ENCODE results near the gene RHNO1.

The RHNO1 gene, protein sequence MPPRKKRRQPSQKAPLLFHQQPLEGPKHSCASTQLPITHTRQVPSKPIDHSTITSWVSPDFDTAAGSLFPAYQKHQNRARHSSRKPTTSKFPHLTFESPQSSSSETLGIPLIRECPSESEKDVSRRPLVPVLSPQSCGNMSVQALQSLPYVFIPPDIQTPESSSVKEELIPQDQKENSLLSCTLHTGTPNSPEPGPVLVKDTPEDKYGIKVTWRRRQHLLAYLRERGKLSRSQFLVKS

DNA sequence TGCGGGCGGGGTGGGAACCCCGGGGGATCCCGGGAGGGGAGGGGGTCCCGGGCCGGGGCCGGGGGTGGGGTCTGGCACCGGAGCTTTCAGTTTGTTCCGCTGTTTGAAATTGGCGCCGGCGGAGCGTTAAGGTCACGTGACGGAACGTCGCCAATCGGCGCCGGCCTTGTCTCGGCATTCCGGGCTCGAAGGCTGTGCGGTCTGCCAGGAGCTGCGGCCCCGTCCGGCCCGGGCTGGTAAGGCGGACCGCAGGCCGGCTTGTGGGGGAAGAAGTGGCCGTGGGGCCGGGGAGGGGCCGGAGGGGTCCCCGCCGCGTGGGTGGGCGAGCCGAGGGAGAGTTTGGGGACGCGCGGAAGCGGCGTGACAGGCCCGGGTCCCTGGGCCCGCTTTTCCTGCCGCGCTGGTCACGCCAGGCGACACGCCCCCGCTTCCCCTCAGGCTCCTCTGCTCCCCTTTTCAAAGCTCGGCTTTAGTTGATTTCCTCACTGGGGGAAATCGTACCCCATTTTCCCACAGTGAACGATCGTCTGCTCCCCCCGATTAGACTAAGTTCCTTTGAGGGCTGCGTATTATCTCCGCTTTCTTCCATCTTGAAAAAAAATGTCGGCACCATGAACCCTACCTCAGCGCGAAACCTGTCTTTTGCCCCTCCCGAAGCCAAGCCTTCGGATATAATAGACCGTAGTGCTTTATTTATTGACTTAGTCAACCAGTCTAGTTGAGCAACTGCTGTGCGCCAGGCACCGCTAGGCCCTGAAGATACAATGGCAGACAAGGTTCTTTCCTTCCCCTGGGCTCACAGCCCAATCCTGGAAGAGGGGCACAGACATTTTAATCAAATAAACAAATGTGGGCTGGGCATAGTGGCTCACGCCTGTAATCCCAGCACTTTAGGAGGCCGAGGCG is at the start of gene RHNO1, which contains the start of gene FOXM1:
Gene RHNO1 (plus strand): TSS at position 177 of the 906 bp plus-strand sequence. CDS start 8,144 bp downstream, outside the sequence.
Gene FOXM1 (minus strand): TSS at position 128 of the 906 bp plus-strand sequence. CDS start 2,696 bp downstream, outside the sequence.
- H3K27ac ChIP-seq (ENCODE audit: low read depth, low read length) = peak within 1 kb of the TSS; percentile 75
- peaks cover 3% of the 10 kb centered on the region; the same call in 1 of the 2 replicates for H3F3A ChIP-seq (ENCODE audit: control insufficient read depth, insufficient read depth)
- H3K4me2 ChIP-seq (ENCODE audit: low read length) = peak within 1 kb of the TSS; percentile 75
- TF ChIP-seq EZH2phosphoT487 (IDR thresholded peaks at IDR 0.05; ENCODE audit: borderline replicate concordance, low read length) = no peak
- TF ChIP-seq, protein P1, sequence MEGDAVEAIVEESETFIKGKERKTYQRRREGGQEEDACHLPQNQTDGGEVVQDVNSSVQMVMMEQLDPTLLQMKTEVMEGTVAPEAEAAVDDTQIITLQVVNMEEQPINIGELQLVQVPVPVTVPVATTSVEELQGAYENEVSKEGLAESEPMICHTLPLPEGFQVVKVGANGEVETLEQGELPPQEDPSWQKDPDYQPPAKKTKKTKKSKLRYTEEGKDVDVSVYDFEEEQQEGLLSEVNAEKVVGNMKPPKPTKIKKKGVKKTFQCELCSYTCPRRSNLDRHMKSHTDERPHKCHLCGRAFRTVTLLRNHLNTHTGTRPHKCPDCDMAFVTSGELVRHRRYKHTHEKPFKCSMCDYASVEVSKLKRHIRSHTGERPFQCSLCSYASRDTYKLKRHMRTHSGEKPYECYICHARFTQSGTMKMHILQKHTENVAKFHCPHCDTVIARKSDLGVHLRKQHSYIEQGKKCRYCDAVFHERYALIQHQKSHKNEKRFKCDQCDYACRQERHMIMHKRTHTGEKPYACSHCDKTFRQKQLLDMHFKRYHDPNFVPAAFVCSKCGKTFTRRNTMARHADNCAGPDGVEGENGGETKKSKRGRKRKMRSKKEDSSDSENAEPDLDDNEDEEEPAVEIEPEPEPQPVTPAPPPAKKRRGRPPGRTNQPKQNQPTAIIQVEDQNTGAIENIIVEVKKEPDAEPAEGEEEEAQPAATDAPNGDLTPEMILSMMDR (IDR thresholded peaks at IDR 0.05; ENCODE audit: low read depth, low read length, poor library complexity, severe bottlenecking) = no peak
- peaks cover 99% of the 10 kb centered on the region for H3K79me2 ChIP-seq (ENCODE audit: control insufficient read depth, low read length)
- no peaks in the 10 kb centered on the region for H3K9me2 ChIP-seq (replicated peaks; ENCODE audit: control insufficient read depth, low read length)
- no peaks in the 10 kb centered on the region for H3K27me3 ChIP-seq (ENCODE audit: control insufficient read depth, low read length)
- H3K9me3 ChIP-seq (ENCODE audit: control insufficient read depth, insufficient read depth, low read length) = no peaks in the 10 kb centered on the region
- H3K36me3 ChIP-seq (ENCODE audit: control insufficient read depth, low read length) = peaks cover 48% of the 10 kb centered on the region
- peak within 1 kb of the TSS; percentile 90 for H3K4me3 ChIP-seq (ENCODE audit: low read length)
- 0 out of 2 replicates have a peak, but pooled peaks cover 4% of the 10 kb centered on the region for H4K20me1 ChIP-seq (ENCODE audit: control insufficient read depth, insufficient read depth, low read depth, low read length)
- peaks cover 23% of the 10 kb centered on the region for H3K4me1 ChIP-seq (ENCODE audit: control insufficient read depth, low read length)

DNA sequence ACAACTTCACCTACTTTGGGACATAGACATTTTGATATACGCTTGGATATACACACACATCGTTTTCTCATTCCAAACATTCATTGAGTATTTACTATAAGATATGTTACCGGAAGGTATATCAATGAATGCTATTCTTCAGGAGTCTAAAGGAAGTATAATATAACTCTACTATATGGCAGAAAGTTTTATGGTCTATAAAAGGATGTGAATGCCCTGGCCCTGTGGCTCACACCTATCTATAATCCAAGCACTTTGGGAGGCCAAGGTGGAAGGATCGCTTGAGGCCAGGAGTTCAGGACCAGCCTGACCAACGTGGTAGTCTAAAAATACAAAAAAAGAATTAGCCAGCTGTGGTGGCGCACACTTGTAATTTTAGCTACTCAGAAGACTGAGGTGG is 47.7 kb upstream of the RHNO1 start:
- Histone ChIP-seq H3F3A (ENCODE audit: control insufficient read depth, insufficient read depth) (no peaks in the 10 kb centered on the region), H3K4me2 (ENCODE audit: low read length) (no peak overlapping the region), H3K9me2 (replicated peaks; ENCODE audit: control insufficient read depth, low read length) (no peaks in the 10 kb centered on the region), H3K27ac (ENCODE audit: low read depth, low read length) (no peak overlapping the region), H3K27me3 (ENCODE audit: control insufficient read depth, low read length) (no peaks in the 10 kb centered on the region), H3K79me2 (ENCODE audit: control insufficient read depth, low read length) (no peaks in the 10 kb centered on the region), H4K20me1 (ENCODE audit: control insufficient read depth, insufficient read depth, low read depth, low read length) (no peaks in the 10 kb centered on the region), H3K36me3 (ENCODE audit: control insufficient read depth, low read length) (peaks cover 44% of the 10 kb centered on the region), H3K4me1 (ENCODE audit: control insufficient read depth, low read length) (no peaks in the 10 kb centered on the region), H3K4me3 (ENCODE audit: low read length) (no peak overlapping the region), H3K9me3 (ENCODE audit: control insufficient read depth, insufficient read depth, low read length) (no peaks in the 10 kb centered on the region)
- TF ChIP-seq EZH2phosphoT487 (IDR thresholded peaks at IDR 0.05; ENCODE audit: borderline replicate concordance, low read length) = no peak
- TF ChIP-seq, protein P1 (IDR thresholded peaks at IDR 0.05; ENCODE audit: low read depth, low read length, poor library complexity, severe bottlenecking) = no peak

DNA sequence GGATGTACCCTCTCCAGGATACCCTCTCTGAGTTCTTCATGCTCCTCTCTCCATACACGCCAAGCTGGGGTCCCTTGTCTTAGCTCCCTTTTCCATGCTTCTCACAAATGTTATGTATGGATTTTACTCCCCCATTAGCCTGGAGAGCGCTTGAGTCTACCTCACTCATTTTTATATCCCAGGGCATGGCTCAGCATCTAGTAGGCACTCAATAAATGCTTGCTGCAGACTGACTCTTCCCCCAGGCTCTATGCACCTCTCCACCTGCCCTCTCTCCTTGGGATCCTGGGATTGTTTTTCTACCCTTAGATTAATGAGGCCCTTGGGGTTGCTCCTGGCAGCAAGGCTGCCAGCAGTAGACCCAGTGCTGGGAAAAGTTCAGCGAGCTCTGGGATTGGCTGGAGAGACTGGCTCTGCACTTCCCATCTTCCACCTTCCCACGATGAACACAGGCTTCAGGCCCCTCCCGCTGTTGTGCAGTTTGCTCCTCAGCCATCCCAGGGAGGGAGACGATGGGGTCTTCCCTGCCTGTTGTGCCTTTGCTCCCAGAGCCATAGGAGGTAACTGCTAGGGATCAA is 44.4 kb upstream of the RHNO1 start:
- Histone ChIP-seq H3K27ac (ENCODE audit: low read depth, low read length) (no peak overlapping the region), H3K9me2 (replicated peaks; ENCODE audit: control insufficient read depth, low read length) (no peaks in the 10 kb centered on the region), H4K20me1 (ENCODE audit: control insufficient read depth, insufficient read depth, low read depth, low read length) (no peaks in the 10 kb centered on the region), H3K4me2 (ENCODE audit: low read length) (no peak overlapping the region), H3K36me3 (ENCODE audit: control insufficient read depth, low read length) (peaks cover 11% of the 10 kb centered on the region), H3K79me2 (ENCODE audit: control insufficient read depth, low read length) (no peaks in the 10 kb centered on the region), H3K9me3 (ENCODE audit: control insufficient read depth, insufficient read depth, low read length) (no peaks in the 10 kb centered on the region), H3K27me3 (ENCODE audit: control insufficient read depth, low read length) (no peaks in the 10 kb centered on the region), H3K4me3 (ENCODE audit: low read length) (no peak overlapping the region), H3F3A (ENCODE audit: control insufficient read depth, insufficient read depth) (no peaks in the 10 kb centered on the region), H3K4me1 (ENCODE audit: control insufficient read depth, low read length) (no peaks in the 10 kb centered on the region)
- no peak for TF ChIP-seq EZH2phosphoT487 (IDR thresholded peaks at IDR 0.05; ENCODE audit: borderline replicate concordance, low read length)
